ENCODE measurements around the gene WEE1. TPM values are rescaled to one million over a fixed set of nuclear protein-coding genes. Genes with fewer than 3 reads are reported as not detected.

Gene WEE1
- total RNA-seq, 1 donor from 2014 or later: 19.1 TPM

DNA sequence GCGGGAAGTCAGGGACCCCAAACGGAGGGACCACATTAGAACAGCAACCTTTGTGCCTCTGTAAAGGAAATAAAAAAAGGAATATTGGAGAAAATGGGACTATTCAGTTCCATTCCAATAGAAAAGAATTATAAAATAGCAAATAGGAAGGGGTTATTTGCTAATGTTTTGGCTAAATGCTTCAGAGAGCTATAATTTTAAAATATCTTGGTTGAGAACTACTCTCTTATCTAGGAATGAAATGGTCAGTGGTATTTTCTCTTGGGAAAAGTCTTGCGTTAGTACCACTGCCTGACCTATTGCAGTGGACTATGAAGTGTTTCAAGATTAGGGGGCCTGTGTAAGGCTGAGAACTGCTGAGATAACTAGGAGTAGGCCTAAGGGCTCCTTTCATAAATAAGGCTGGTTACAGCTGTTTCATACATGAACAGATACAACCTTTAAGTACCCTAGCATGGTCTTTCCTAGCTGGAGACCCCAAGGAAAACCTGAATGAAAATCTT is 6.9 kb upstream of the WEE1 start:
- DNase-seq (ENCODE audit: low read depth, low spot score): no peak

DNA sequence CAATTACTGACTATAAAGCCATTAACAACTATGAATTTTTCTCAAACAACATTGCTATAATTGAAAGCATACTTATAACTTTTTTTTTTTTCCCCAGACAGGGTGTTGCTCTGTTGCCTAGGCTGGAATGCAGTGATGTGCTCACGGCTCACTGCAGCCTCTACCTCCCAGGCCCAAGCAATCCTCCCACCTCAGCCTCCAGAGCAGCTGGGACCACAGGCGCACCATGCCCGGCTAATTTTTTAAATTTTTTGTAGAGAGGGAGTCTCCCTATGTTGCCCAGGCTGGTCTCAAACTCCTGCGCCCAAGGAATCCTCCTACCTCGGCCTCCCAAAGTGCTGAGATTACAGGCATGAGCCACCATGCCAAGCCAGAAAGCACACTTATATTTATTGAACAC is 6.1 kb upstream of the WEE1 start:
- no peak for DNase-seq (ENCODE audit: low read depth, low spot score)

DNA sequence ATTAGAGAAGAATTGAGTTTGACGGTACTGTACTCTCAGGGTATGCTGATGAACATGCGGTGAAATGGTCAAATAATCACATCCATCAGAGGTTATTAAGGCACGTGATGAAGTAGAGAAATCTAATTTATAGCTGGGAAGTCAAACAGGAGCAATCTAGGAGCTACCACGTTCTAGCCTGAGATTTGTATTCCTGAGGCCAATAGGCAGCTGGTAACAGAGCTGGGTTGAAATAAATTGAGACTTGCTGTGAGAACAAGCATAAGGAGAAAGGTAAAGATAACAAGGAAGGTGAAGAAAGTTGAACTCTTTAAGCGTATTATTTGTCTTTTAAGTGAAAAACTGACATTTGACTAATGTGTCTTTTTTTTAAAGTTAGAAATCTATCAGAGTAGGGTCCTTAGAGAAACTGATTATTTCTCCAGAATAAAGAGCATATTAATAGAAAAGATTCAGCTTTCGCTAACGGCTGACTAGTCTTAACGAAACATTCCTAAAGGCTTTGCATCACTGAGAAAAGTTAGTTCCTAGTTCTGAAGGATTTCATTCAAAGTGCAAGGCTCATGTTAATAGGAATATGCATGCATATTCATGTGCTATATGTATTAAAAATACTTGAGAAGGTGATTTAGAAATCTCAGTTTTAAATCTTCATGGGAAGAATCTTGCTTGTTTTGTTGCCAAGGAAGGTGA is 5.2 kb upstream of the WEE1 start:
- no peak for DNase-seq (ENCODE audit: low read depth, low spot score)

DNA sequence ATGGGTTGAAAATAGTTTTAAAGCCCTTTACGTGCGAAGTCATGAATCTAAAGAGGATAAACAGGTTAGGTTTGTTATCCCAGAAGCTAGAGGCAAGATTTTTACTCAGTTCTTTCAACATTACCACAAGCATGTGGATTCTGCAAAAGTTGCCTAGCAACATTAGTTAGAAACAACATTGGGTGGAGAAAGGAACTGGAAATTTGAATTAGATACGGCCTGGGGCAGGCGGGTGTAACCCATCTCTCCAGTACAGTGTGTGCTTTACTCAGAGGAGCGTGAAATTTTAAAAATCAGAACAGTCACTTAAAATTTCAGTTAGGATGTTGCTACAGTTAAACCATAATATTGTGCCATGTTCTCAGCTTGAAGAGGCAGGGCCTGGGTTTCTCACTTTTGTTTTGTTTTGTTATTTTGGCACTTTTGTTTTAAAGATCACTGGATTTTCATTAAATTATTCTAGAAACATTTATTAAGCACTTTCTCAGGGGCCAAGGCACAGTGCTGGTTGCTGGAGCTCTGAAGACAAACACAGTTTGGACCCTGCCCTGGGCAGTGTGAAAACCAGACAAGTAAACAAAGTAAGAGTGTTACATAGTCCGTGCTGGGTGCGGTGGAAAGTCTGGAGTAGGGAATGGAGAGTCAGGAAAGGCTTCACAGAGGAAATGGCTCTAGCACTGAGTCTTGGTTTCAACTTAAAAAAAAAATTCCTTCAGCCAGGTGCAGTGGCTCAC is 4.4 kb upstream of the WEE1 start:
- DNase-seq (ENCODE audit: low read depth, low spot score): no peak

DNA sequence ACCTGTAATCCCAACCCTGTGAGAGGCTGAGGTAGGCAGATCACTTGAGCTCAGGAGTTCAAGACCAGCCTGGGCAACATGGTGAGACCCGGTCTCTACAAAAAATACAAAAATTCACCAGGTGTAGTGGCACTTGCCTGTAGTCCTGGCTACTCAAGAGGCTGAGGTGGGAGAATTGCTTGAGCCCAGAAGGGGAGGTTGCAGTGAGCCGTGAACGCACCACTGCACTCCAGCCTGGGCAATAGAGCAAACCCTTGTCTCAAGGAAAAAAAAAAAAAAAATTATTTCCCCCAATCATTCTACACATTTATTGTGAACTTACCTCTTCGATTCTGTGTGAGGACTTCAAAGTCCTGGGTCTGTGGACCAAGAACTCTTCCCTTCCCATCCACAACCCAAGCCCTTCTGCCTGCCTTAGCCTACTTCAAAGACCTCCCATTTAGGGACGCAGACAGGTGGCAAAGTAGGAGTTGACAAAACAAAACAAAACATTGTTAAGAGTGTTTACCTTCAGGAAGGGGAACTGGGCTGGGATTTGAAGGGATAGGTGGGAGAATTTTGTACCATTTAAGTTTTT is 3.8 kb upstream of the WEE1 start:
- no peak for DNase-seq (ENCODE audit: low read depth, low spot score)

DNA sequence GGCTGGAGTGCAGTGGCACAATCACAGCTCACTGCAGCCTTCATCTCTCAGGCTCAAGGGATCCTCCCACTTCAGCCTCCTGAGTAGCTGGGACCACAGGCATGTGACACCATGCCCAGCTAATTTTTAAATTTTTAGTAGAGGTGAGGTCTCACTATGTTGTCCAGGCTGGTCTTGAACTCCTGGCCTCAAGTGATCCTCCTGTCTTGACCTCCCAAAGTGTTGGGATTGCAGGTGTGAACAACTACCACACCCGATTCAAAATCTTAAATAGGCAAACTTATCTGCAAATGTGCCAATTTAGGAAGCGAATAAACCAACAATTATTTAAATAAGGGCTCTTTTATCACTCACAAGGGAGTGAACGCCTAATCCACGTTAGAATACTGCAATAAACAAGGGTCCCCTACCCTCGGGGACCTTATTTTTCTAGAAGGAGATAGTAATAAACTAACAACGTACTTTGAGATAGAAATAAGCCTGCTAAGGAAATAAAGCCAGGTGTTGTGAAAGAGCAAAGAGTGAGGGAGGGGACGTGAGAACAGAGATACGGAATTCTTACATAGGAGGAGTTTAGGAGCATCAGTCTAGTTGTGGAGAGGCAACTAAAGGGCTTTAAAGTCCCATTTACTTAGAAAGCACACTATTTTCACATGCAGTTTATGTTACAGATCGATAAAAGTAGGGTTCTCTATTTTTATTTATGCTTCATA is 3.0 kb upstream of the WEE1 start:
- DNase-seq (ENCODE audit: low read depth, low spot score): no peak

DNA sequence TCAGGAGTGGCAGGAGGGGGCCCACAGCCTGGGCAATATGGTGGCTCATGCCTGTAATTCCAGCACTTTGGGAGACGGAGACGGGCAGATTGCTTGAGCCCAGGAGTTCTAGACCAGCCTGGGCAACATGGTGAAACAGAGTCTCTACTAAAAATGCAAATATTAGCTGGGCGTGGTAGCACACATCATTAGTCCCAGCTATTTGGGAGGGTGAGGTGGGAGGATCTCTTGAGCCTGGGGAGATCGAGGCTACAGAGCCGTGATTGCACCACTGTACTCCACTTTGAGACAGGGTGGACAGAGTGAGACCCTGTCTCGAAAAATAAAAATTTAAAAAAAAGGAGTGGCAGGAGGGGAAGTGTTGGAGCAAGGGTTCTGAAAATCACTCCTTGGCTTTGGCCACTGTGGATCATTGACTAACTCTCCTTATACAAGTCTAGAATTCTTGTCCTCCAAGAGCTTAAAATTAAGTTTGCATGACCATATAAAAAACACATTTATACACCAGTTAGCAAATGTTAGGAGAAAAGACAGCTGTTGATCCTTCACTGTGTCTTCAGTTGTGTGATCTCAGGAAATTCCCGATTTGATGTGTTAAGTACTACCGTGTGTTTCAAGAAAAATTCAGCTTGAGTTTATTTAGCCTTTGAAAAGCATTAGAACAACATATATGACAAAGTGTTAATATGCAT is 2.3 kb upstream of the WEE1 start:
- DNase-seq (ENCODE audit: low read depth, low spot score): no peak

DNA sequence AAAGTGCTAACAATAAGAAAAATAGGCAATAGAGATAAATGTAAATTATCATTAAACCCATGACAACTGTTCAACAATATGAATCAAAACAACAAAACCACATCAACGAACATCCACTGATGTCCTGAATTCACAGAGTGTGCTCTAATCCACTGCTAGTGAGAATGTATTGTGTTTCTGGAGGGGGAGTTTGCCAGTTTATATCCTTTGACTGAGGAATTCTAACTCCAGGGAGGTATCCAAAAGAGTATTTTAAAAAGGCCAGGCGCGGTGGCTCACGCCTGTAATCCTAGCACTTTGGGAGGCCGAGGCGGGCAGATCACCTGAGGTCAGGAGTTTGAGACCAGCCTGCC is 1.7 kb upstream of the WEE1 start:
- no peak for DNase-seq (ENCODE audit: low read depth, low spot score)

DNA sequence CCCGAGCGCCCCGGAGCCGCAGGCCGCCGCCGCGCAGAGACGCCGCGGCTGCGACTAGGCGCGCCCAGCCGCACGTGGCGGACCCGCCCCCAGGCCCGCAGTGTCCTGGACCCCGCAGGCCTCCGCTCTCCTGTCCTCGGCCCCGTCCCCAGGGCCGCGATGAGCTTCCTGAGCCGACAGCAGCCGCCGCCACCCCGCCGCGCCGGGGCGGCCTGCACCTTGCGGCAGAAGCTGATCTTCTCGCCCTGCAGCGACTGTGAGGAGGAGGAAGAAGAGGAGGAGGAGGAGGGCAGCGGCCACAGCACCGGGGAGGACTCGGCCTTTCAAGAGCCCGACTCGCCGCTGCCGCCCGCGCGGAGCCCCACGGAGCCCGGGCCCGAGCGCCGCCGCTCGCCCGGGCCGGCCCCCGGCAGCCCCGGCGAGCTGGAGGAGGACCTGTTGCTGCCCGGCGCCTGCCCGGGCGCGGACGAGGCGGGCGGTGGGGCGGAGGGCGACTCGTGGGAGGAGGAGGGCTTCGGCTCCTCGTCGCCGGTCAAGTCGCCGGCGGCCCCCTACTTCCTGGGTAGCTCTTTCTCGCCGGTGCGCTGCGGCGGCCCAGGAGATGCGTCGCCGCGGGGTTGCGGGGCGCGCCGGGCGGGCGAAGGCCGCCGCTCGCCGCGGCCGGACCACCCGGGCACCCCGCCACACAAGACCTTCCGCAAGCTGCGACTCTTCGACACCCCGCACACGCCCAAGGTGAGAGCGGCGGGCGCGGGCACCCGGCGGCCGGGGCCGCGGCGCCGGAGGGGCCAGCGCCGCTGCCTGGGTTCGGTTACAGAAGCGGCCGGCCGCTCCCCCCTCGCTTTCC is 528 bp downstream of the WEE1 start:
- DNase-seq (ENCODE audit: low read depth, low spot score): no peak

DNA sequence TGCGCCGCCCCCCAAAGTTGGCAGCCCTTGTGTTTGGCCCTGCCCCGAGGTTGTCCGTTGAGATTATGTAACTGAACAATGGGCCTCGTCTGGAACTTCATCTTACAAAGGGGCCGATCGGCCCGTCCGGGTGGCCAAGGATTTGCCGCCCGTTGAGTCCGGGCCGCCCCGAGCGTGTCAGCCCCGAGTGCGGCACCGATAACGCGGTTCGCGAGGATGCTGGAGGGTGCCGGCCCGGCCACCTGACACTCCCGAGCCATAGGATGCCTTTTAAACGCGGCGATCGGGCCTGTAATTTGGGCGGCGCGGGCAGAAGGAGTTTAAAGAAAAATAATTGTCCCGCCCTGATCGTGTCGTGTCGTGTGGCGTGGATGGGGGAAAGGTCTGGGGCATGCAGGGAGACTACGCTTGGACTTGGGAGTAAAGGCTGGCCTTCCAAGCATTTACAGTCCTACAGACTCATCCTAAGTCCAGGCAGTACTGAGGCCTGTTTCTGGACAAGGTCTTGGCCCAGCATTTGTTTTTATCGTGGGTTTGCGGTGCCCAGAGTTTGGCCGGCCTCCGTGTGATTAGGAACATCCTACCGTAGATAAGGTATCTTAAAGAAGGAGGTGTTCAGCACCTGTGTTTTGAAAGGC is 1.3 kb downstream of the WEE1 start:
- no peak for DNase-seq (ENCODE audit: low read depth, low spot score)

DNA sequence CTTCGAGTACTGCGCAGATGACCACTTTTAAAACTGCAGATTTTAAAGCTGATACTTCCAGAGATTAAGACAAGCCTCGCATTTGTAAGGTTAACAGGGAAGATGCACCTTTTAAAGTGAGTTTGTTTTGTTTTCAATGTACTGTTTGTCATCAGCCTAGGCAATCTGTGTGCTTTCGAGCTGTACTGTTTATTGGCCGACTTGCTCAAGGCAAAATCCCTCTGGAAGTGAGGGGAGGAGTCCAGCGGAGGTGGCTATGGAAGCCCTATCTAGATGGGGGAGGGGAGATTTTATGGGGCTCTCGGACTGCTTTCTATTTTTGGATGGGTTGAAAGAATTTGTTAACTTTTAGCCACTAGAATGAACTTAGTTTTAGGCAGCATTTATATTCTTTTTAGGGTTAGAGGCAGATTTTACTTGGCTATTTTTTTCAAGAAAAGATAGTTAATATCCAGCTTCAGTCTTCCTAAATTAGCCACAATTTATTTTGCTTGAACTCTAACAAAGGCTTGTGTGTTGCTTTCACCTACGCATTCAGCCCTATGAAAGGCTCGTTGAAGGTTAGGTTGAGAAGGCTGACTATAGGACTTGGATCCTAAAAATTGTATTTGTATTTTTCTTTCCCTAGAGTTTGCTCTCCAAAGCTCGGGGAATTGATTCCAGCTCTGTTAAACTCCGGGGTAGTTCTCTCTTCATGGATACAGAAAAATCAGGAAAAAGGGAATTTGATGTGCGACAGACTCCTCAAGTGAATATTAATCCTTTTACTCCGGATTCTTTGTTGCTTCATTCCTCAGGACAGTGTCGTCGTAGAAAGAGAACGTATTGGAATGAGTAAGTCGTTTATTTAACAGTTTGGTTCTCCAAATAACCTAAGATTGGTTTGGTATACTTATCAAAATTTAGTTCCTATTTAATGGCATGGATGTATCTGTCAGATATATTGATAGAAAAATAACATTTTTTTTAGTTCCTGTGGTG is 2.1 kb downstream of the WEE1 start:
- peak; percentile 66 for DNase-seq (ENCODE audit: low read depth, low spot score)

DNA sequence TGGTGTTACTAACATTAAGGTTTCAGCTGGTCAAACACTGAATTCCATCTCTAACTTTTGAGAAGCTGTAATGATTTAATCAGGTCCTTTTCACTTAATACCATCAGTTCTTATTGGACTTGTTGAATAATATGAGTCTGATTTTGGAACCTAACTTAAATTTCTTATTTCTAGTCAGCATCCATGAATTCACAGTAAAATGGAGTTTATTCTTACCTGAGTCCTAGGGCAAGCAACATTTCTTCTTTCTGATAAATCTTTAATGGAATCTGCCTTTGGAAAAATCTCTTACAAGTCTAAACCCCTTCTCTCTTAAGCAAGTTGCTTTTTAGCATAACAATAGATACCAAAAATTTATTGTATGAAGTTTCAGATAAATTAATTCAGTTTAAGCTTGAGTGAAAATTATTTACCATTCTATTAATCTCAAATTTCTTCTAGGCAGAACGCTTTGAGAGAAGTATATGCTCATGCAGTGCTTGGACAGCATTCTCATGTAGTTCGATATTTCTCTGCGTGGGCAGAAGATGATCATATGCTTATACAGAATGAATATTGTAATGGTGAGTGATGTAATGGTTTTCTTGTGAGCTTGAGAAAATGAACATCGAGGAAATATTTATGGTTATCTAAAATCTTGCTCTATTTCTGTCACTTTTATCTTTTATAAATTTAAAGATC is 3.4 kb downstream of the WEE1 start:
- DNase-seq (ENCODE audit: low read depth, low spot score): no peak

DNA sequence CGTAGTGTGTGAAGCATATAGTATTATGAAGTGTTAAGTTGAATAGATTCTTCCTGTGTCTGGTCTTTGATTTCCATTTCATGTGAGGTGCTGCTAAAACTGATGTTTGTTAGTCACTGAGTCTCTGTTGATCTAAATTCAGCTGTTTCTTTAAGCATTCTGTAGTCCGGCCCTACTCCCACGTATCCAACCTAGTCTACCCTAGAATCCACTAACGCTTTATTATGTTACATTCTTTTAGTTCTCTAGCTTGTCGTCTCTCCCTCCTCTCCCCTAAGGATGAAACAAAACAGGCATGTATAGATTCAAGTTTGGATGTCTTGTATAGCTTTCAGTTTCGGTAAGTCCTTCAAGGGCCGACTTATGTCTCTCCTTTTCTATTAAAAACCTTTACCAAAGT is 4.1 kb downstream of the WEE1 start:
- no peak for DNase-seq (ENCODE audit: low read depth, low spot score)

DNA sequence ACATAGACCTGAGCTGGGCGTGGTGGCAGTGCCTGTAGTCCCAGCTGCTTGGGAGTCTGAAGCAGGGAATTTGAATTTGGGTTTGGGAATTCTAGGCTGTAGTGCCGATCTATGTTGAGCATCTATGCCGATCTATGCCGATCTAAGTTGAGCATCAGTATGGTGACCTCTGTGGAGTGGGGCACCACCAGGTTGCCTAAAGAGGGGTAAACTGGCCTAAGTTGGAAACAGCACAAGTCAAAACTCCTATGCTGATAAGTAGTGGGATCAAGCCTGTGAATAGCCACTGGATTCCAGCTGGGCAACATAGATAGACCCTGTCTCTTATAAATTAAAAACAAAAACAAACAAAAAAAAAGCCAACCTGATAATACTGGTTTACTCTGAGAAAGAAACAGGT is 7.4 kb downstream of the WEE1 start:
- no peak for DNase-seq (ENCODE audit: low read depth, low spot score)

DNA sequence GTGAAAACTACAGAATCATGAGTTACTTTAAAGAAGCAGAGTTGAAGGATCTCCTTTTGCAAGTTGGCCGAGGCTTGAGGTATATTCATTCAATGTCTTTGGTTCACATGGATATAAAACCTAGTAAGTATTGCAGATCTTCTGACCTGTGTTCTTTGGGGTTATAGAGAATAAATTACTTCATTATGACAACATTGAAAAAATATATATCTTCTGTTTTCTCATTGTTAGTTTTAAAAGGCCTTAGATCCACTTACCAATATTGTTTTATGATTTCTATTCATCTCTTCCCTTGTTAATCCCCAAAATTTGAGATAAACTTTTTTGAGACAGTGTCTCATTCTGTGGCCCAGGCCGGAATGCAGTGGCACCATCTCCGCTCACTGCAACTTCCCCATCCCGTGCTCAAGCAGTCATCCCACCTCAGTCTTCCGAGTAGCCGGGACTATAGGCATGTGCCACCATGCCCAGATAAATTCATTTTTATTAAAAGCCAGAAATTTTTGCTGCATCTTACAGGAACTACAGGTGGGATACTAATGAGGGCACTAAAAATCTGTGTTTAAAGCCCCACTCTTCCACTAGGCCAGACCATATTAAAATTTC is 8.2 kb downstream of the WEE1 start:
- DNase-seq (ENCODE audit: low read depth, low spot score): no peak

DNA sequence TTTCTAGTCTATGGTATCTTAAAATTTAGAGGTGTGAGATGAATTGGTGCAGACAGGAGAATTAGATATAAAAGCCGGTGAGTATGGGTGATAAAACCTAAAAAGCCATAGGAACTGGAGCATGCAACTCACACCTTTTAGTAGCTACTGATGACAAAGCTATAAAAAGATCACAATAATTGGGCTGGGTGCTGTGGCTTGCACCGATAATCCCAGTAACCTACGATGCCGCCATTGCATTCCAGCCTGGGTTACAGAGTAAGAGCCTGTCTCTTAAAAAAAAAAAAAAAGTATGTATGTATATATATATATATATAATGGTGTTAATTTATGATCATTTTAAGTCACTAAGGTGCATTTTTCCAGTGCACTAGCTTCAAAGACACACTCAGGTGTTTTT is 17.2 kb downstream of the WEE1 start:
- DNase-seq (ENCODE audit: low read depth, low spot score): no peak

DNA sequence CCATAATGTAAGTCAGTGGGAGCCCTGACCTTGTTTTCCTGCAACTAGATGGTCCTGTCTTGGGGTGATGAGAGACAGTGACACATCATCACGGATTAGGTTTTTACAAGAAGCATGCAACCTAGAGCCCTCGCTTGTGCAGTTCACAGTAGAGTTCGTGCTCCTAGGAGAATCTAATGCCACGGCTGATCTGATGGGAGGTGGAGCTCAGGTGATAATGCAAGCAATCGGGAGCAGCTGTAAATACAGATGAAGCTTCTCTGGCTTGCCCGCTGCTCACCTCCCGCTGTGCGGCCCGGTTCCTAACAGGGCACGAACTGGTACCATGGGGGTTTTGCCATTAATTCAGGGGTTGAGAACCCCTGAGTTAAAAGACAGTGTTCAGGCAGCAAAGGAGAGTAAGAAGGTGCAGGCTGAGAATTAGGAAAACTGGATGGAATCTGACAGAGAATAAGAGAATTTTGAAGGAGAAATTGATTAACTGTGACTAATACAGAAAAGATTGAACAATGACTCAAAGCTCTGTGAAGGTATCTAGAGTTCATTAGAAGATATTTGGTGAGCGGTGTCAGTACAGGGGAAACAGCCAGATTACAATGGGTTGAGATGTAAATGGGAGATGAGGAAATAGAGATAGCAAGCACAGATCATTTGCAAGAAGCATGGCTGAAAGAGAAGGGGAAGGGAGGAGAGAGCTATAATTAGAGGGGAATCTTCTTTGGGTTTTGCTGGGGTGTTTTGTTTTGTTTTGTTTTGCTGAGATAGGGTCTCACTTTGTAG is 21.0 kb downstream of the WEE1 start:
- no peak for DNase-seq (ENCODE audit: low read depth, low spot score)

Data from pulmonary artery endothelial cell (primary cell).